Thymus (tissue), 11 donors: Measurements from ENCODE around the gene ITGA2B. TPM values are rescaled to one million over a fixed set of nuclear protein-coding genes. Genes with fewer than 3 reads are reported as not detected.
"Not testable (repeated sequence)": the region's sequence is repeated elsewhere in the genome, so short reads cannot be mapped to it uniquely, and the experiment has no call there.

ENCODE experiments used
- DNase-seq, 9 donors: peaks; one replicate each; pipeline ENCODE4 v3.0.0-alpha.2; 2013; ENCODE audit warnings: low spot score in 9 of 9, low read depth in 6 of 9, missing footprints in 1 of 9
- H3K27ac ChIP-seq, 2 donors: one replicate each; pipeline ENCODE4 v1.5.1; 2013; ENCODE audit warnings: control low read depth in 1 of 2, low read depth in 1 of 2, low read length in 1 of 2, mild to moderate bottlenecking in 1 of 2, moderate library complexity in 1 of 2
- H3K27me3 ChIP-seq, 2 donors: one replicate each; pipeline ENCODE4 v1.5.1; 2013; ENCODE audit warnings: low read length in 1 of 2; ENCODE audit not compliant: control insufficient read depth in 2 of 2, insufficient read depth in 1 of 2
- H3K36me3 ChIP-seq, 2 donors: one replicate each; pipeline ENCODE4 v1.5.1; 2013; ENCODE audit warnings: low read length in 1 of 2, mild to moderate bottlenecking in 1 of 2, moderate library complexity in 1 of 2; ENCODE audit not compliant: control insufficient read depth in 2 of 2, insufficient read depth in 2 of 2
- H3K4me1 ChIP-seq, 2 donors: one replicate each; pipeline ENCODE4 v1.5.1; 2013; ENCODE audit warnings: low read length in 2 of 2; ENCODE audit not compliant: control insufficient read depth in 2 of 2, insufficient read depth in 2 of 2
- H3K4me3 ChIP-seq, 2 donors: one replicate each; pipeline ENCODE4 v1.5.1; 2013; ENCODE audit warnings: low read length in 2 of 2, control low read depth in 1 of 2, mild to moderate bottlenecking in 1 of 2
- H3K9me3 ChIP-seq, 2 donors: one replicate each; pipeline ENCODE4 v1.5.1; 2013; ENCODE audit warnings: low read length in 1 of 2, mild to moderate bottlenecking in 1 of 2; ENCODE audit not compliant: control insufficient read depth in 2 of 2, insufficient read depth in 1 of 2
- WGBS: extraction: QIAGEN DNeasy Blood & Tissue Kit; methylation state at CpG from one replicate; pipeline ENCODE4 v1.1.7; 2013; 5-methylcytosine and 5-hydroxymethylcytosine counted together
- polyA plus RNA-seq: library from polyadenylated mRNA; stranded (reverse); fragments of 200-250 nt; gene quantifications from one replicate; pipeline ENCODE4 v1.2.3, GENCODE V29; 2013
- total RNA-seq: library from RNA; stranded (reverse); fragments of 120-200 nt; gene quantifications from one replicate; pipeline ENCODE4 v1.2.4, GENCODE V29; 2013
- donor health status: healthy.

Gene ITGA2B
- total and polyA plus RNA-seq, 2 donors, result 0.38 to 0.41 TPM

DNA sequence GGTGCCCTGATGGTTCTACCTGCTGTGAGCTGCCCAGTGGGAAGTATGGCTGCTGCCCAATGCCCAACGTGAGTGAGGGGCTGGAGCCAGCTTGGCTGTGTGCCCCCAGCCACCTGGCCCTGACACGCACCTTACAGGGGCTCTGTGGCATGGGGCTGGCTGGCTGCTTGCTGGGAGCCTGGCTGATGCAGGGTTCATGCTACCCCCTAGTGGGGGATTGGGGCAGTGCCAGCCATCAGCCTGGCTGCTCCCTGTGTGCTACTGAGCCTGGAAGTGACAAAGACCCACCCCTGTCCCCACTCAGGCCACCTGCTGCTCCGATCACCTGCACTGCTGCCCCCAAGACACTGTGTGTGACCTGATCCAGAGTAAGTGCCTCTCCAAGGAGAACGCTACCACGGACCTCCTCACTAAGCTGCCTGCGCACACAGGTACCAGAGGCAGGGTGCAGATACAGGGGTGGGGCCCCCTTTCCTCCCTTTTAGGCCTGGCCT is 38.7 kb downstream of the ITGA2B start:
- Histone ChIP-seq H3K27ac (no peak overlapping the region), H3K4me3 (no peak overlapping the region), H3K27me3 (peaks cover 24 to 36% of the 10 kb centered on the region in 2 donors), H3K9me3 (no peaks in the 10 kb centered on the region), H3K4me1 (peaks cover 4 to 17% of the 10 kb centered on the region in 2 donors), H3K36me3 (peaks cover 12 to 19% of the 10 kb centered on the region in 2 donors)
- peak in 7 of 9 donors; percentile 43 to 83 (median 71) for DNase-seq
- 76% methylated on average over 6 of the region's 6 CpGs for WGBS

DNA sequence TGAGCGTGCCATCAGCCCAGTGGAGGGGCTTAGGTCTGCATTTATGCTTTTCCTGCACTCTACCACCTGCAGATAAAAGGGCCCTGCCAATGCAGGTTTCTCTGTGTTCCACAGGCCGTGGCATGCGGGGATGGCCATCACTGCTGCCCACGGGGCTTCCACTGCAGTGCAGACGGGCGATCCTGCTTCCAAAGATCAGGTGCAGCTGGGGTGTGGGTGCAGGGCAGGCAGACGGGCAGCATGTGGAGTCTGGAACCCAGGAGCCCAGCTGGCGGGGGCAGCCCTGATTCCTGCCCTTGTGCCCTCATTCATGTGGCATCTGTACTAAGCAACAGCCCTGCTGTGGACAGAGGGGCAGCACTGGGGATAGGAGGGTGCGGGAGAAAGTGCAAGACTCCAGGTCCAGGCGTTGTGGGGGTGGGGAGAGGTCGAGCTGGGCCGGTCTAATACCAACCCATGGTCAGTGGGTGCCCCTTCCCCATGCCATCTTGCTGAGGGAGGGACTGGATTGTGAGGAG is 39.8 kb downstream of the ITGA2B start:
- Histone ChIP-seq H3K4me3 (no peak overlapping the region), H3K36me3 (peaks cover 12 to 19% of the 10 kb centered on the region in 2 donors)
- DNase-seq, result no peak

DNA sequence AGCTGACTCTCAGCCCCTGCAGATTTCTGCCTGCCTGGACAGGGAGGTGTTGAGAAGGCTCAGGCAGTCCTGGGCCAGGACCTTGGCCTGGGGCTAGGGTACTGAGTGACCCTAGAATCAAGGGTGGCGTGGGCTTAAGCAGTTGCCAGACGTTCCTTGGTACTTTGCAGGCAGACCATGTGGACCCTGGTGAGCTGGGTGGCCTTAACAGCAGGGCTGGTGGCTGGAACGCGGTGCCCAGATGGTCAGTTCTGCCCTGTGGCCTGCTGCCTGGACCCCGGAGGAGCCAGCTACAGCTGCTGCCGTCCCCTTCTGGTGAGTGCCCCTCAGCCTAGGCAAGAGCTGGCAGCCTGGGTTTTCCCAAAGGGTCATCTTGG is 40.5 kb downstream of the ITGA2B start:
- WGBS, result 97% methylated on average over 6 of the region's 6 CpGs
- no peak overlapping the region for H3K4me3 ChIP-seq
- DNase-seq, result no peak
- H3K4me1 ChIP-seq, result peaks cover 8 to 26% of the 10 kb centered on the region in 2 donors
- peaks cover 11 to 30% of the 10 kb centered on the region in 2 donors for H3K27me3 ChIP-seq
- no peak overlapping the region for H3K27ac ChIP-seq
- peaks cover 12 to 19% of the 10 kb centered on the region in 2 donors for H3K36me3 ChIP-seq
- H3K9me3 ChIP-seq, result no peaks in the 10 kb centered on the region

More for the DNA sequence above, 39.8 kb downstream of the ITGA2B start:
- WGBS, result 96% methylated on average over 12 of the region's 12 CpGs
- Histone ChIP-seq H3K27me3 (peaks cover 17 to 30% of the 10 kb centered on the region in 2 donors), H3K9me3 (no peaks in the 10 kb centered on the region), H3K4me1 (peaks cover 8 to 24% of the 10 kb centered on the region in 2 donors), H3K27ac (peak overlapping the region in 1 of 2 donors; percentile 9)

DNA sequence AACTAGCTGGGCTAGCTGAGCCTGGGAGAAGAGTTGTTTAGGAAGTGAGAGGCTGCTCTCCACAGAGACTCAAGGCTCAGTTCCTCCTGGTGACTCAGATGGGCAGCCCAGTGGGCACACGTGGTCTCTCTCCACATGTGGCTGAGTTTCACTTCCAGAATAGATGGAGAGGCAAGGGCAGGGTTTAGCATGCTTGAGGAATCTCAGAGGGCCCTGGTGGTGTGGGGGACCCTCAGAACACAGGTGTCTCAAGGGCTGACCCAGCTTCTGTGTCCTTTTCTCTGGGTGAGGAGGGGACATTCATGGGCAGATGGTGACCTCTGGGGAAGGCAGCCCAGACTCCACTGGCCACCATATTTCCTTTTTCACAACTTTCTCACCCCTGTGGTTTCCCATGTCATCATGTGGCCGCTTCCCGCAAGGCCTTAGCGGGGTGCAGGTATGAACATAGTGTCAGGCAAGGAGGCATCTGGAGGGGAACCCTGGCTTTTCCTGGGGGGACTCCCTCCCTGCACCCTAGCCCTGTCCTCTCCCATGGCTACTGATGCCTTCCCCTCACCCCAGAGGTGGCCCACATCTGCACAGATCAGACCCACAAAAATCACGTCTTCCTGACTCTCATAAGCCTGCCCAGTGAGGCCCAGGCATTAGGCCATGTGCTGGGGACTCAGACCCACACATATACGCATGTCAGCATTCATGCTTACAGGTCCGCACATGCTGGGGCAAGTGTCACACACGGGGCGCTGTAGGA is 41.0 kb downstream of the ITGA2B start:
- 82% methylated on average over 9 of the region's 9 CpGs for WGBS
- H3K4me3 ChIP-seq, result no peak overlapping the region
- peak in 1 of 9 donors; percentile 34 for DNase-seq
- peaks cover 12 to 19% of the 10 kb centered on the region in 2 donors for H3K36me3 ChIP-seq
- H3K27me3 ChIP-seq, result peaks cover 5 to 30% of the 10 kb centered on the region in 2 donors
- no peak overlapping the region for H3K27ac ChIP-seq
- peaks cover 5 to 27% of the 10 kb centered on the region in 2 donors for H3K4me1 ChIP-seq
- no peaks in the 10 kb centered on the region for H3K9me3 ChIP-seq

DNA sequence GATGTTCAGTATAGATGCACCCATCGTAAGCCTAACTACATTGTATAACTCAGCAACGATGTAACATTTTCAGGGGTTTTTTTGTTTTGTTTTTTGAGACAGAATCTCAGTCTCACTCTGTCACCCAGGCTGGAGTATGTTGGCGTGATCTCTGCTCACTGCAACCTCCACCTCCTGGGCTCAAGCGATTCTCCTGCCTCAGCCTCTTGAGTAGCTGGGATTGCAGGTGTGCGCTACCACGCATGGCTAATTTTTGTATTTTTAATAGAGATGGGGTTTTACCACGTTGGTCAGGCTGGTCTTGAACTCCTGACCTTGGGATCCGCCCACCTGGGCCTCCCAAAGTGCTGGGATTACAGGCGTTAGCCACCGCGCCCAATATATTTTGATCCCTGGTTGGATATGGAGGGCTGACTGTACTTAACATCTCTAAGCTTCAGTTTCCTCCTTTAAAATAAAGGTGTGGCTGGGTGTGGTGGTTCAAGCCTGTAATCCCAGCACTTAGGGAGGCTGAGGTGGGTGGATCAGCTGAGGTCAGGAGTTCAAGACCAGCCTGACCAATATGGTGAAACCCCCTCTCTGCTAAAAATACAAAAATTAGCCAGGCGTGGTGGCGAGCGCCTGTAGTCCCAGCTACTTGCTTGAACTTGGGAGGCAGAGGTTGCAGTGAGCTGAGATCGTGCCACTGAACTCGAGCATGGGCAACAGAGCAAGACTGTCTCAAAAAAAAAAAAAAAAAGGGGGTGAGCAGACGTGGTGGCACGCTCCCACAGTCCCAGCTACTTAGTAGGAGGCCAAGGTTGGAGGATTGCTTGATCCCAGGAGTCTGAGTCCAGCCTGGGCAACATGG is 42.0 kb downstream of the ITGA2B start:
- H3K4me3 ChIP-seq, DNase-seq, H3K27ac ChIP-seq, H3K9me3 ChIP-seq: not testable (repeated sequence)
- 93% methylated on average over 18 of the region's 18 CpGs for WGBS
- Histone ChIP-seq H3K36me3 (peaks cover 9 to 19% of the 10 kb centered on the region in 2 donors), H3K27me3 (peaks cover 0 to 26% of the 10 kb centered on the region in 2 donors), H3K4me1 (peaks cover 4 to 27% of the 10 kb centered on the region in 2 donors)

DNA sequence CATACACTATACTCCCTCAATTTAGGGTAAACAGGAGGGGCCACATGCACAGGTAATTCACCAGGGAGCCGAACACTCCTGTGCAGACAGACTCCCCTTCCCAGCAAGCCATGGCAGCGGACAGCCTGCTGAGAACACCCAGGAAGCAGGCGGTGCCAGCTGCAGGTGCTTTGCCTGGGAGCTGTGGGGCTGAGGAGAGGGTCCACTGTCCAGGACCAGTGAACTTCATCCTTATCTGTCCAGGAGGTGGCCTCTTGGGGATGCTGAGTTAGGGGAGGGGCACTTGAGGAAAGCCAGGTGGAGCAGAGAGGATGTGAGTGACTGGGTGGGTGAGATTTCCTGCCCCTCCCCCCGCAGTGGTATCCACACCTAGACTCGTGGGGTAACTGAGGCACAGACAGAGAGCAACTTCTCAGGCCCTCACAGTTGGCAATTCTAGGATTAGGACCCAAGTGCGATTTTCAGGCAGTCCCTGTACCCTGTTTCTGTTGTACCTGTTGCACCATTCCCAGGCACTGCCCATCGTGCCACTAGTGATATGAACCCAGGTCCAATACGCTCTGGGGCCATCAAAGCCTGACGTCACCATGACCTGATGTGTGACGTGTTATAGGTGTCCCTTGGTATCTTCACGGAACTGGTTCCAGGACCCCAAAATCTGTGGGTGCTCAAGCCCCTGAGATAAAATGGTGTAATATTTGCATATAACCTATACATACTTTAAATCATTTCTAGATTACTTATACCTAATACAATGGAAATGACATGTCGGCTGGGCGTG is 43.2 kb downstream of the ITGA2B start:
- H3K27me3 ChIP-seq, result peaks cover 0 to 30% of the 10 kb centered on the region in 2 donors
- H3K27ac ChIP-seq, result no peak overlapping the region
- H3K4me3 ChIP-seq, result peak overlapping the region; percentile 62 to 66
- 84% methylated on average over 13 of the region's 13 CpGs for WGBS
- DNase-seq, result no peak
- no peaks in the 10 kb centered on the region for H3K9me3 ChIP-seq
- peaks cover 0 to 9% of the 10 kb centered on the region in 2 donors for H3K36me3 ChIP-seq
- peaks cover 4 to 27% of the 10 kb centered on the region in 2 donors for H3K4me1 ChIP-seq

DNA sequence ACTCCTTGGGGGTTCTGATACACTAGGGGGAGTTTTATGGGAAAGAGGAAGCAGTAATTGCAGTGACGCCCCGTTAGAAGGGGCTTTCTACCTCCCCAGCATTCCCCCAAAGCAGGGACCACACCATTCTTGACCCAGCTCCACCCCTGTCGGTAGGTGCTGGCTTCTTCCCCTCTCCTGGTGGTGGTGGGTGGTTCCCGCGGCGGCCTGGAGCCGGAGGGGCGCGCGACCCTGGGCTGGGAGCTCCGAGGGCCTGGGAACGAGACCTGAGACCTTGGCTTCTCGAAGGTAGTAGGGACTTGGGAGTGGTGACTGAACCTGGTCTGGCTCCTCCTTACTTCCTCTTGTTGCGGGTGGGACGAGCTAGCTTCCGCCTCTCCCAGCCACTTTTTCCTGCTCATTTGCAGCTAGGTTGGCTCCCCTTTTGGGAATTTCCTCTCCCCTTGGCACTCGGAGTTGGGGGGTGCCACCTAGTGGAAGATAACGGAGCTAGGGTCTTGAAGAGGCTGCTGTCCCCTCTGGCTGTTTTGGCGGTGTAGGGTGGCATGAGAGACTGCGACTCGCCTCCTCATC is 43.9 kb downstream of the ITGA2B start:
- peak overlapping the region; percentile 63 to 69 for H3K27ac ChIP-seq
- H3K4me1 ChIP-seq, result peaks cover 4 to 27% of the 10 kb centered on the region in 2 donors
- DNase-seq, result peak in 4 of 9 donors; percentile 36 to 76 (median 54)
- H3K4me3 ChIP-seq, result peak overlapping the region; percentile 62 to 66
- peaks cover 0 to 8% of the 10 kb centered on the region in 2 donors for H3K36me3 ChIP-seq
- WGBS, result 2% methylated on average over 21 of the region's 21 CpGs
- peaks cover 0 to 33% of the 10 kb centered on the region in 2 donors for H3K27me3 ChIP-seq
- H3K9me3 ChIP-seq, result no peaks in the 10 kb centered on the region

DNA sequence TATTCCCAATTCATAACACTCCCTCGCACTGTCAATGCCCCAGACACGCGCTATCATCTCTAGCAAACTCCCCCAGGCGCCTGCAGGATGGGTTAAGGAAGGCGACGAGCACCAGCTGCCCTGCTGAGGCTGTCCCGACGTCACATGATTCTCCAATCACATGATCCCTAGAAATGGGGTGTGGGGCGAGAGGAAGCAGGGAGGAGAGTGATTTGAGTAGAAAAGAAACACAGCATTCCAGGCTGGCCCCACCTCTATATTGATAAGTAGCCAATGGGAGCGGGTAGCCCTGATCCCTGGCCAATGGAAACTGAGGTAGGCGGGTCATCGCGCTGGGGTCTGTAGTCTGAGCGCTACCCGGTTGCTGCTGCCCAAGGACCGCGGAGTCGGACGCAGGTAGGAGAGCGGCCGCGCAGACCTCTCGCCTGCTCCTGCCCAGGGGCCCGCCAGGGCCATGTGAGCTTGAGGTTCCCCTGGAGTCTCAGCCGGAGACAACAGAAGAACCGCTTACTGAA is 44.5 kb downstream of the ITGA2B start, which contains the start of gene GRN:
Gene GRN (plus strand): TSS at position 364 of the 515 bp plus-strand sequence. CDS start 3,863 bp downstream, outside the sequence.
- peaks cover 4 to 27% of the 10 kb centered on the region in 2 donors for H3K4me1 ChIP-seq
- H3K9me3 ChIP-seq, result no peaks in the 10 kb centered on the region
- peak within 1 kb of the TSS; percentile 63 to 69 for H3K27ac ChIP-seq
- H3K4me3 ChIP-seq, result peak within 1 kb of the TSS; percentile 62 to 66
- under 1% methylated on average over 26 of the region's 26 CpGs for WGBS
- DNase-seq, result peak; percentile 68 to 90 (median 81)
- peaks cover 0 to 33% of the 10 kb centered on the region in 2 donors for H3K27me3 ChIP-seq
- H3K36me3 ChIP-seq, result peaks cover 0 to 5% of the 10 kb centered on the region in 2 donors
